ENCODE data around the gene TRIP10.

The TRIP10 gene

GRCh38 chr19:6730941-6731670 lies 8.4 kb upstream of the TRIP10 start:
- TF ChIP-seq, protein P1, sequence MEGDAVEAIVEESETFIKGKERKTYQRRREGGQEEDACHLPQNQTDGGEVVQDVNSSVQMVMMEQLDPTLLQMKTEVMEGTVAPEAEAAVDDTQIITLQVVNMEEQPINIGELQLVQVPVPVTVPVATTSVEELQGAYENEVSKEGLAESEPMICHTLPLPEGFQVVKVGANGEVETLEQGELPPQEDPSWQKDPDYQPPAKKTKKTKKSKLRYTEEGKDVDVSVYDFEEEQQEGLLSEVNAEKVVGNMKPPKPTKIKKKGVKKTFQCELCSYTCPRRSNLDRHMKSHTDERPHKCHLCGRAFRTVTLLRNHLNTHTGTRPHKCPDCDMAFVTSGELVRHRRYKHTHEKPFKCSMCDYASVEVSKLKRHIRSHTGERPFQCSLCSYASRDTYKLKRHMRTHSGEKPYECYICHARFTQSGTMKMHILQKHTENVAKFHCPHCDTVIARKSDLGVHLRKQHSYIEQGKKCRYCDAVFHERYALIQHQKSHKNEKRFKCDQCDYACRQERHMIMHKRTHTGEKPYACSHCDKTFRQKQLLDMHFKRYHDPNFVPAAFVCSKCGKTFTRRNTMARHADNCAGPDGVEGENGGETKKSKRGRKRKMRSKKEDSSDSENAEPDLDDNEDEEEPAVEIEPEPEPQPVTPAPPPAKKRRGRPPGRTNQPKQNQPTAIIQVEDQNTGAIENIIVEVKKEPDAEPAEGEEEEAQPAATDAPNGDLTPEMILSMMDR (IDR thresholded peaks at IDR 0.05; ENCODE audit: unreplicated experiment in 3 of 3): no peak
- no peak overlapping the region for H3K27ac Mint-ChIP-seq

DNA sequence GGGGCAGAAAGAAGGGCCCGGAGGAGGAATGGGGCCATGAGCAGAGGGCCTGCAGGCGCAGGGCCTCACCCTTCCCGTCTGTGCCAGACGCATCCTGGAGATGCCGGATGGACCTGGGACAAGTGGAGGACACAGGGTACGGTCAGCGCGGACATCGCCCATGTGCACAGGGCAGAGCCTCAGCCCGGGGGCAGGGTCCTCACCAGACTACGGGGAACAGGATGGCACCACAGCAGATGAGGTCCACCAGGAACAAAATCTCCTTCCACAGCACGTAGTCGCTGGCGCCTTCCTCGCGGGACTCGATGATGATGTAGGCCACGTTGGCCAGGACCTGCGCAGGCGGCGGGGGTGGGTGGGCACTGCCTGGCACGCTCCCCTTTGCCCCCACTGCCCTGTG lies 7.7 kb upstream of the TRIP10 start:
- Mint-ChIP-seq H3K4me1 (peaks cover 9% of the 10 kb centered on the region), H3K9me3 (no peaks in the 10 kb centered on the region), H3K27me3 (ENCODE audit: low read depth) (no peaks in the 10 kb centered on the region), H3K36me3 (ENCODE audit: low read depth) (peaks cover 16% of the 10 kb centered on the region), H3K27ac (no peak overlapping the region), H3K4me3 (no peak overlapping the region)
- TF ChIP-seq, protein P1 (IDR thresholded peaks at IDR 0.05; ENCODE audit: unreplicated experiment in 3 of 3): no peak

More at GRCh38 chr19:6730941-6731670, 8.4 kb upstream of the TRIP10 start:
- Mint-ChIP-seq H3K4me3 (no peak overlapping the region), H3K27me3 (ENCODE audit: low read depth) (no peaks in the 10 kb centered on the region), H3K9me3 (no peaks in the 10 kb centered on the region), H3K4me1 (peaks cover 4% of the 10 kb centered on the region), H3K36me3 (ENCODE audit: low read depth) (peaks cover 16% of the 10 kb centered on the region)

- Mint-ChIP-seq H3K27ac (no peak overlapping the region), H3K36me3 (ENCODE audit: low read depth) (peaks cover 16% of the 10 kb centered on the region), H3K4me1 (peaks cover 13% of the 10 kb centered on the region), H3K9me3 (no peaks in the 10 kb centered on the region), H3K4me3 (peak overlapping the region in 1 of 3 experiments; percentile 36), H3K27me3 (ENCODE audit: low read depth) (no peaks in the 10 kb centered on the region)
- TF ChIP-seq, protein P1 (IDR thresholded peaks at IDR 0.05; ENCODE audit: unreplicated experiment in 3 of 3): no peak
These were observed 6.6 kb upstream of the TRIP10 start for GRCh38 chr19:6732803-6733337.

DNA sequence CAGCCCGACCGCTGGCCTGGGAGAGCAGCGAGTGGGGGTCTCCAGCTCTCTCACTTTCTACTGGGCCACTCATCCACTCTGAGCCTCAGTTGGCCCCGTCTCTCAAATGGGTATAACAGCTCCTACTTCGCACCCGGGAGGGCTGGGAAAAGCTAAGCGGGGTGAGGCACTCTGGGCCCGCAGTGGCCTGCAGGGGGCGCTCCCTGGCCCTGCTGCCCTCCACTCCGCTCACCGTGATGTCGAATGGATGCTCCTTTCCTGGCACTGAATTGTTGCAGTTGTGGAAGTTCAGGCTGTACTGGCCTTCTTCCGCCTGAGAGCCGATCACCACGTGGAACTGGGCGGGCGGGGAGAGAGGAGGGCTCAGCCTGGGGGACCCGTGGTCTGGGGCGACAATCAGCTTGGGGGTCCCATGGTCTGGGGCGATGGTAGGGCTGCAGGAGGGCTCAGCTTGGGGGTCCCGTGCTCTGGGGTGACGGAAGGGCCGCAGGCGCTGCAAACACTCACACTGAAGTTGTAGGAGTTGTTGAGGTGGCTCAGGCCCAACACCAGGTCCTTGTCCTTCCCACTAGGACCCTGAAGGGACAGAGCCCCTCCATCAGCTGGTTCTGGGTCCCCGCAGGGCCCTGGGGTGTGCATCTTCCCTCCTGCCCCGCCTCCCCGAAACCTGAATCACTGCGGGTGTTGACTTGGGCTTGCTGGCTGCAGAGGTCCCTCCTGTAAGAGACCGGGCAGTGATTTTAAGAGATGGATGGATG lies 6.0 kb upstream of the TRIP10 start:
- no peaks in the 10 kb centered on the region for H3K27me3 Mint-ChIP-seq (ENCODE audit: low read depth)
- no peak overlapping the region for H3K4me3 Mint-ChIP-seq
- no peaks in the 10 kb centered on the region for H3K9me3 Mint-ChIP-seq
- H3K27ac Mint-ChIP-seq: peak overlapping the region in 1 of 3 experiments; percentile 57
- peaks cover 16% of the 10 kb centered on the region for H3K36me3 Mint-ChIP-seq (ENCODE audit: low read depth)
- TF ChIP-seq, protein P1 (IDR thresholded peaks at IDR 0.05; ENCODE audit: unreplicated experiment in 3 of 3): no peak
- peaks cover 19% of the 10 kb centered on the region for H3K4me1 Mint-ChIP-seq

DNA sequence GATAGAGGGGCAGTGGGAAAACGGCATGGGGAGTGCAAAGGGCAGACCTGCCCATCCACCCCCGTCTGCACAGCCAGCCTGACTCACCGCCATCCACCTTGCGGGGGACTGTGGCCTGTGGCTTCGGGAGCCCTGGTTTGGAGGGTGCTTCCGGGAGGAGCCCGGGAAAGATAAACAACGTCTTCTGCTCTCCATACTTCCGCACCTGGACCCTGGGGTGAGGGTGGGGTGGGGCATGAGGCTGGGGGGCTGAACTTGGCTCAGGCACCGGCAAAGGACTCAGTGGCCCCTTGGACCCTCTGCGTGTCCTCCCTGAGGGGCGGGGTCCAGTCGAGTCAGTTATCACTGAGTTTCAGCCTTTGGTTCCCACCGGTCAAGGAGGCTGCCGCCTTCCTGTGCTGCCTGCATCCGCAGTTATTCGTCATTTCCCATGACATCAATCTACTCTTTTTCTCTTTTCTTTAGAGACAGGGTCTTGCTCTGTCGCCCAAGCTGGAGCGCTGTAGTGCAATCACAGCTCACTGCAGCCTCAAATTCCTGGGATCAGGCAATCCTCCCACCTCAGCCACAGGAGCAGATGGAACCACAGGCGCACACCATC lies 5.3 kb upstream of the TRIP10 start:
- Mint-ChIP-seq H3K27ac (peak overlapping the region in 2 of 3 experiments; percentile 40 to 57), H3K9me3 (no peaks in the 10 kb centered on the region), H3K27me3 (ENCODE audit: low read depth) (no peaks in the 10 kb centered on the region), H3K4me3 (peak overlapping the region in 2 of 3 experiments; percentile 37 to 61), H3K36me3 (ENCODE audit: low read depth) (peaks cover 16% of the 10 kb centered on the region), H3K4me1 (peaks cover 26% of the 10 kb centered on the region)
- TF ChIP-seq, protein P1 (IDR thresholded peaks at IDR 0.05; ENCODE audit: unreplicated experiment in 3 of 3): no peak

All from nephron (organoid).